PC-3 (cell line): ENCODE results near the gene PKP2. TPM values are rescaled to one million over a fixed set of nuclear protein-coding genes. Genes with fewer than 3 reads are reported as not detected.

Source experiments
- ATAC-seq: fragments of 200-7000 bp; cut with Tn5 transposase; 2 replicates; pipeline ENCODE4 v1.9.1; 2020; ENCODE audit warnings: mild to moderate bottlenecking, moderate library complexity
- BruUV-seq: library from RNA; stranded (reverse); fragments of 400-500 nt; replicated peaks from 2 replicates; lab custom pipeline; 2021; lab: Mats Ljungman, UMichigan
- CTCF ChIA-PET: fragments of 300-600 bp; sonication (Branson Sonifier 250); formaldehyde crosslinking; loops from one replicate; lab custom pipeline; 2022; ENCODE audit warnings: antibody characterized with exemption; lab: Charles Lee
- POLR2A ChIA-PET: fragments of 300-600 bp; sonication (Branson Sonifier 250); formaldehyde crosslinking; loops from one replicate; lab custom pipeline; 2022; ENCODE audit warnings: antibody characterized with exemption; ENCODE audit not compliant: unreplicated experiment; lab: Charles Lee
- DNase-seq: peaks from one replicate; pipeline ENCODE4 v3.0.0-alpha.2; 2015
- H2AFZ ChIP-seq: fragments of 300-600 bp; sonication (generic); 2 replicates; pipeline ENCODE4 v1.6.0; 2016; ENCODE audit warnings: antibody characterized with exemption, low read length
- H3F3A ChIP-seq: fragments of 300-600 bp; sonication (generic); one replicate; pipeline ENCODE4 v1.6.0; 2017; ENCODE audit warnings: antibody characterized with exemption, low read length, control low read depth, mild to moderate bottlenecking; ENCODE audit not compliant: unreplicated experiment
- H3K27ac ChIP-seq: fragments of 300-600 bp; sonication (generic); 2 replicates; pipeline ENCODE4 v1.5.1; 2016; ENCODE audit warnings: mild to moderate bottlenecking, low read length
- H3K27me3 ChIP-seq: fragments of 300-600 bp; sonication (generic); 2 replicates; pipeline ENCODE4 v1.6.1; 2016; ENCODE audit warnings: low read length, mixed read lengths
- H3K36me3 ChIP-seq: fragments of 300-600 bp; sonication (generic); 2 replicates; pipeline ENCODE4 v1.6.1; 2016; ENCODE audit warnings: low read depth, mixed run types, low read length, mixed read lengths
- H3K4me1 ChIP-seq: fragments of 300-600 bp; sonication (generic); 2 replicates; pipeline ENCODE4 v1.5.1; 2016; ENCODE audit warnings: low read length; ENCODE audit not compliant: insufficient read depth
- H3K4me2 ChIP-seq: fragments of 300-600 bp; sonication (generic); 2 replicates; pipeline ENCODE4 v1.6.0; 2016; ENCODE audit warnings: low read length
- H3K4me3 ChIP-seq: fragments of 300-600 bp; sonication (generic); 2 replicates; pipeline ENCODE4 v1.5.1; 2016; ENCODE audit warnings: mild to moderate bottlenecking, low read length, mixed read lengths
- H3K79me2 ChIP-seq: fragments of 300-600 bp; sonication (generic); 2 replicates; pipeline ENCODE4 v1.6.1; 2017; ENCODE audit warnings: low read length, mixed read lengths
- H3K9ac ChIP-seq: fragments of 300-600 bp; sonication (generic); 2 replicates; pipeline ENCODE4 v1.6.0; 2016; ENCODE audit warnings: mild to moderate bottlenecking, low read length
- H3K9me2 ChIP-seq: fragments of 300-600 bp; sonication (generic); replicated peaks from 2 replicates; pipeline ENCODE4 v1.6.1; 2016; ENCODE audit warnings: mixed run types, low read length, mixed read lengths
- H3K9me3 ChIP-seq: fragments of 300-600 bp; sonication (generic); 2 replicates; pipeline ENCODE4 v1.6.1; 2016; ENCODE audit warnings: low read length, mixed read lengths
- H4K20me1 ChIP-seq: fragments of 300-600 bp; sonication (generic); 2 replicates; pipeline ENCODE4 v1.6.1; 2016; ENCODE audit warnings: low read length, mixed read lengths
- CTCF ChIP-seq: fragments of 300-600 bp; sonication (generic); conservative IDR thresholded peaks from 2 replicates; pipeline ENCODE4 v1.5.1; 2017; ENCODE audit warnings: antibody characterized with exemption, low read depth, mild to moderate bottlenecking, low read length
- EZH2 ChIP-seq: fragments of 300-600 bp; sonication (generic); IDR thresholded peaks from one replicate; pipeline ENCODE4 v1.6.1; 2017; ENCODE audit warnings: antibody characterized with exemption, mild to moderate bottlenecking, low read length; ENCODE audit not compliant: unreplicated experiment
- EZH2phosphoT487 ChIP-seq: fragments of 300-600 bp; sonication (generic); IDR thresholded peaks from 2 replicates; pipeline ENCODE4 v1.6.1; 2018; ENCODE audit warnings: mild to moderate bottlenecking, antibody characterized with exemption, low read length, borderline replicate concordance
- intact Hi-C: fragments of 100-400 bp; cut with micrococcal nuclease; formaldehyde crosslinking; loops from 2 replicates; pipeline ENCODE4 v1.9.0; 2023
- total RNA-seq: library from RNA; depleted of rRNA; stranded (reverse); fragments of >200 nt; gene quantifications from 2 replicates; pipeline ENCODE4 v1.2.3, GENCODE V29; 2014

Gene PKP2
- total RNA-seq, 1 experiment from 2014 or later, result 12.7 TPM

GRCh38 chr12:32906399-32907165, 10.0 kb upstream of the PKP2 start:
- H3K27me3 ChIP-seq, result no peaks in the 10 kb centered on the region
- POLR2A ChIA-PET, result no interaction called here
- no peaks in the 10 kb centered on the region for H3K36me3 ChIP-seq
- H3K79me2 ChIP-seq, result no peaks in the 10 kb centered on the region
- no peaks in the 10 kb centered on the region for H4K20me1 ChIP-seq
- H3F3A ChIP-seq, result no peaks in the 10 kb centered on the region
- intact Hi-C loops, result no loop called here
- BruUV-seq, result no TSS peak
- no peak overlapping the region for H3K27ac ChIP-seq
- ATAC-seq (peak; percentile 38), DNase-seq (peak; percentile 50)
- H3K4me3 ChIP-seq, result no peak overlapping the region
- no peak overlapping the region for H2AFZ ChIP-seq
- H3K4me1 ChIP-seq, result peaks cover 18% of the 10 kb centered on the region
- H3K9me2 ChIP-seq, result no peaks in the 10 kb centered on the region
- H3K9me3 ChIP-seq, result no peaks in the 10 kb centered on the region
- no peak overlapping the region for H3K9ac ChIP-seq
- no peak overlapping the region for H3K4me2 ChIP-seq
- CTCF ChIA-PET, result interaction anchor here (0.6 kb wide), 1 partner anchor 11 kb away, joined by 4 read pairs; no protein-coding TSS in a partner anchor
- TF ChIP-seq CTCF, result no peak
- no peak for TF ChIP-seq EZH2phosphoT487
- TF ChIP-seq EZH2, result no peak

GRCh38 chr12:32903763-32904162, 7.2 kb upstream of the PKP2 start:
- no peaks in the 10 kb centered on the region for H4K20me1 ChIP-seq
- H3K36me3 ChIP-seq, result no peaks in the 10 kb centered on the region
- BruUV-seq, result no TSS peak
- H3F3A ChIP-seq, result no peaks in the 10 kb centered on the region
- H3K9me2 ChIP-seq, result no peaks in the 10 kb centered on the region
- intact Hi-C loops, result no loop called here
- H3K79me2 ChIP-seq, result no peaks in the 10 kb centered on the region
- no peaks in the 10 kb centered on the region for H3K27me3 ChIP-seq
- POLR2A ChIA-PET, result no interaction called here
- no peak for ATAC-seq
- H3K27ac ChIP-seq, result no peak overlapping the region
- peaks cover 24% of the 10 kb centered on the region for H3K4me1 ChIP-seq
- CTCF ChIA-PET, result no interaction called here
- H2AFZ ChIP-seq, result no peak overlapping the region
- no peaks in the 10 kb centered on the region for H3K9me3 ChIP-seq
- H3K4me3 ChIP-seq, result no peak overlapping the region
- TF ChIP-seq CTCF (no peak), EZH2phosphoT487 (no peak), EZH2 (no peak)
- H3K4me2 ChIP-seq, result no peak overlapping the region
- DNase-seq, result peak; percentile 25
- no peak overlapping the region for H3K9ac ChIP-seq

- TF ChIP-seq EZH2 (no peak), CTCF (no peak), EZH2phosphoT487 (no peak)
- Histone ChIP-seq H3F3A (no peaks in the 10 kb centered on the region), H3K36me3 (no peaks in the 10 kb centered on the region), H3K79me2 (no peaks in the 10 kb centered on the region), H3K4me1 (peaks cover 24% of the 10 kb centered on the region), H2AFZ (no peak overlapping the region), H3K9me3 (no peaks in the 10 kb centered on the region), H3K27ac (no peak overlapping the region), H4K20me1 (no peaks in the 10 kb centered on the region), H3K4me2 (no peak overlapping the region), H3K4me3 (no peak overlapping the region), H3K9me2 (no peaks in the 10 kb centered on the region), H3K9ac (no peak overlapping the region), H3K27me3 (no peaks in the 10 kb centered on the region)
- intact Hi-C loops, result no loop called here
- ChIA-PET POLR2A (interaction anchor here (0.6 kb wide), 1 partner anchor 148 kb away, joined by 3 read pairs; the partner anchor contains the start of gene YARS2), CTCF (no interaction called here)
- no TSS peak for BruUV-seq
- ATAC-seq (no peak), DNase-seq (no peak)
These were observed 6.7 kb upstream of the PKP2 start for GRCh38 chr12:32903318-32903717.
